ENCODE measurements around the gene GORASP2. TPM values are rescaled to one million over a fixed set of nuclear protein-coding genes. Genes with fewer than 3 reads are reported as not detected.

Gene GORASP2
- total and polyA plus RNA-seq, 2 experiments from 2014 or later, result 44.5 to 45.2 TPM

- Histone ChIP-seq H3K4me3 (no peak overlapping the region), H3K9me2 (ENCODE audit: insufficient read depth) (no peaks in the 10 kb centered on the region), H3K27ac (ENCODE audit: low read depth) (no peak overlapping the region), H3K27me3 (ENCODE audit: insufficient read depth) (no peaks in the 10 kb centered on the region), H3K79me2 (replicated peaks; ENCODE audit: insufficient read depth) (no peaks in the 10 kb centered on the region), H3K4me2 (no peak overlapping the region), H2AFZ (no peak overlapping the region), H3K36me3 (ENCODE audit: insufficient read depth) (no peaks in the 10 kb centered on the region), H3F3A (replicated peaks; ENCODE audit: low read depth) (peaks cover 10% of the 10 kb centered on the region), H4K20me1 (replicated peaks; ENCODE audit: insufficient read depth) (no peaks in the 10 kb centered on the region), H3K4me1 (ENCODE audit: insufficient read depth) (peaks cover 23% of the 10 kb centered on the region)
- Mint-ChIP-seq H3K4me1 (peaks cover 33% of the 10 kb centered on the region), H3K4me3 (no peak overlapping the region), H3K27ac (no peak overlapping the region), H3K36me3 (ENCODE audit: low read depth) (no peaks in the 10 kb centered on the region; the same call in 2 of the 3 replicates), H3K9me3 (no peaks in the 10 kb centered on the region), H3K27me3 (ENCODE audit: insufficient read depth, low read depth, poor library complexity) (peaks cover 6% of the 10 kb centered on the region)
- DNase-seq (ENCODE audit: low spot score) (no peak), ATAC-seq (no peak)
- TF ChIP-seq ETS1 (IDR thresholded peaks at IDR 0.05) (no peak), ZNF331 (CRISPR knock-in tag; IDR thresholded peaks at IDR 0.05; ENCODE audit: low read depth) (no peak), EZH2phosphoT487 (IDR thresholded peaks at IDR 0.05; ENCODE audit: unreplicated experiment) (no peak), EZH2 (IDR thresholded peaks at IDR 0.05; ENCODE audit: low read depth, unreplicated experiment) (no peak), CREB1 (CRISPR knock-in tag; IDR thresholded peaks at IDR 0.05; ENCODE audit: low read depth) (no peak), POLR2AphosphoS5 (IDR thresholded peaks at IDR 0.05; ENCODE audit: low read depth) (no peak), JUNB (IDR thresholded peaks at IDR 0.05; ENCODE audit: unreplicated experiment) (no peak), NANOG (IDR thresholded peaks at IDR 0.05; ENCODE audit: borderline replicate concordance) (no peak), REST (IDR thresholded peaks at IDR 0.05; ENCODE audit: unreplicated experiment) (no peak), STAT1 (IDR thresholded peaks at IDR 0.05; ENCODE audit: unreplicated experiment) (no peak), CTCF (conservative IDR thresholded peaks at IDR 0.05; ENCODE audit: low read depth in 2 of 2) (no peak), ZNF462 (CRISPR knock-in tag; IDR thresholded peaks at IDR 0.05) (no peak), ZNF114 (CRISPR knock-in tag; IDR thresholded peaks at IDR 0.05) (no peak)
These were observed 46.9 kb downstream of the GORASP2 start for GRCh38 chr2:170975943-170976270.
